Stimulated activated CD8-positive, alpha-beta memory T cell treated with anti-CD3 and anti-CD28 coated beads, Interleukin-15, amount 100 ng/mL, for 48 hours (primary cell): ENCODE data around the gene DCBLD2.
"Not testable (repeated sequence)": the region's sequence is repeated elsewhere in the genome, so short reads cannot be mapped to it uniquely, and the experiment has no call there.

Experiments used
- DNase-seq, 2 donors: peaks; one replicate each; pipeline ENCODE4 v3.0.0-alpha.2; 2020; ENCODE audit warnings: low read depth in 2 of 2

Gene DCBLD2

GRCh38 chr3:98892263-98892662 lies 9.2 kb downstream of the DCBLD2 start:
- no peak for DNase-seq

- no peak for DNase-seq
These were observed 10.3 kb downstream of the DCBLD2 start for GRCh38 chr3:98890965-98891910.

GRCh38 chr3:98890181-98890835 lies 11.2 kb downstream of the DCBLD2 start:
- no peak for DNase-seq

GRCh38 chr3:98887684-98888083 lies 13.8 kb downstream of the DCBLD2 start:
- no peak for DNase-seq

- DNase-seq = no peak
These were observed 15.0 kb downstream of the DCBLD2 start for GRCh38 chr3:98886525-98886924.

- DNase-seq = no peak
These were observed 15.6 kb downstream of the DCBLD2 start for GRCh38 chr3:98885851-98886250.

- no peak for DNase-seq
These were observed 16.7 kb downstream of the DCBLD2 start for GRCh38 chr3:98884675-98885371.

GRCh38 chr3:98882614-98883333 lies 18.7 kb downstream of the DCBLD2 start:
- not testable (repeated sequence) for DNase-seq

GRCh38 chr3:98877132-98877531 lies 24.4 kb downstream of the DCBLD2 start:
- DNase-seq = no peak

GRCh38 chr3:98875535-98875934 lies 26.0 kb downstream of the DCBLD2 start:
- DNase-seq = no peak

GRCh38 chr3:98874602-98875249 lies 26.8 kb downstream of the DCBLD2 start:
- no peak for DNase-seq

GRCh38 chr3:98869391-98869790 lies 32.1 kb downstream of the DCBLD2 start:
- no peak for DNase-seq

- not testable (repeated sequence) for DNase-seq
These were observed 43.5 kb downstream of the DCBLD2 start for GRCh38 chr3:98857971-98858370.

GRCh38 chr3:98857258-98857657 lies 44.2 kb downstream of the DCBLD2 start:
- DNase-seq = not testable (repeated sequence)

GRCh38 chr3:98856724-98857123 lies 44.8 kb downstream of the DCBLD2 start:
- no peak for DNase-seq

GRCh38 chr3:98855806-98856400 lies 45.6 kb downstream of the DCBLD2 start:
- DNase-seq = no peak

- DNase-seq = no peak
These were observed 53.4 kb downstream of the DCBLD2 start for GRCh38 chr3:98848108-98848507.

- DNase-seq = no peak
These were observed 55.4 kb downstream of the DCBLD2 start for GRCh38 chr3:98846101-98846500.

GRCh38 chr3:98843266-98843959 lies 58.1 kb downstream of the DCBLD2 start:
- DNase-seq = no peak

GRCh38 chr3:98839846-98840245 lies 61.6 kb downstream of the DCBLD2 start:
- DNase-seq = no peak
